OCI-LY3 (cell line): ENCODE results near the gene TNF.

Source experiments
- H2AFZ ChIP-seq: fragments of 200-600, 300-600 bp; shearing (Covaris generic); 2 replicates; pipeline ENCODE4 v1.6.0; 2014; ENCODE audit warnings: antibody characterized with exemption, low read depth, low read length
- H3K27ac ChIP-seq: fragments of 200-600, 300-600 bp; sonication (generic); 2 replicates; pipeline ENCODE4 v1.5.1; 2014; ENCODE audit warnings: mild to moderate bottlenecking, low read length, moderate library complexity, mixed read lengths
- H3K27me3 ChIP-seq: fragments of 200-600, 300-600 bp; sonication (generic); 2 replicates; pipeline ENCODE4 v1.6.1; 2014; ENCODE audit warnings: low read depth, low read length, mixed read lengths
- H3K36me3 ChIP-seq: fragments of 200-600, 300-600 bp; sonication (generic); replicated peaks from 2 replicates; pipeline ENCODE3; 2014; ENCODE audit warnings: low read depth, low read length, mixed read lengths
- H3K4me1 ChIP-seq: fragments of 300-600, 200-600 bp; sonication (generic); 2 replicates; pipeline ENCODE4 v1.6.1; 2014; ENCODE audit warnings: low read length, mixed read lengths
- H3K4me2 ChIP-seq: fragments of 200-600, 300-600 bp; sonication (generic); 2 replicates; pipeline ENCODE4 v1.6.1; 2014; ENCODE audit warnings: low read length, mixed read lengths
- H3K4me3 ChIP-seq: fragments of 300-600, 200-600 bp; sonication (generic); 2 replicates; pipeline ENCODE4 v1.5.1; 2014; ENCODE audit warnings: antibody characterized with exemption, mild to moderate bottlenecking, low read length, moderate library complexity
- H3K79me2 ChIP-seq: fragments of 300-600, 200-600 bp; shearing (Covaris generic); 2 replicates; pipeline ENCODE4 v1.6.1; 2014; ENCODE audit warnings: mild to moderate bottlenecking, low read length, mixed read lengths
- H3K9ac ChIP-seq: fragments of 300-600, 200-600 bp; shearing (Covaris generic); 2 replicates; pipeline ENCODE4 v1.6.0; 2014; ENCODE audit warnings: mild to moderate bottlenecking, low read length, moderate library complexity
- H3K9me3 ChIP-seq: fragments of 200-600, 300-600 bp; shearing (Covaris generic); 2 replicates; pipeline ENCODE4 v1.6.1; 2014; ENCODE audit warnings: low read length, mixed read lengths; ENCODE audit not compliant: insufficient read depth
- H4K20me1 ChIP-seq: fragments of 200-600, 300-600 bp; sonication (generic); 2 replicates; pipeline ENCODE4 v1.6.1; 2016; ENCODE audit warnings: low read length, mixed read lengths; ENCODE audit not compliant: insufficient read depth
- CTCF ChIP-seq: fragments of 200-600, 300-600 bp; sonication (generic); IDR thresholded peaks from 2 replicates; pipeline ENCODE4 v1.5.1; 2014; ENCODE audit warnings: antibody characterized with exemption, low read length, low read depth
- EZH2phosphoT487 ChIP-seq: fragments of 200-600 bp; shearing (Covaris generic); IDR thresholded peaks from 2 replicates; pipeline ENCODE4 v1.6.1; 2018; ENCODE audit warnings: antibody characterized with exemption, mixed run types, low read depth

Gene TNF

GRCh38 chr6:31529329-31530150, 45.8 kb upstream of the TNF start:
- H4K20me1 ChIP-seq = peaks cover 24% of the 10 kb centered on the region
- TF ChIP-seq EZH2phosphoT487 = no peak
- no peak for TF ChIP-seq CTCF
- H3K27ac ChIP-seq = no peak overlapping the region

GRCh38 chr6:31530659-31531058, 44.7 kb upstream of the TNF start:
- Histone ChIP-seq H3K27me3 (no peaks in the 10 kb centered on the region), H2AFZ (no peak overlapping the region), H3K4me1 (no peaks in the 10 kb centered on the region), H3K27ac (no peak overlapping the region), H3K4me2 (no peak overlapping the region), H3K79me2 (peaks cover 12% of the 10 kb centered on the region), H3K36me3 (peaks cover 36% of the 10 kb centered on the region), H3K9ac (no peak overlapping the region), H4K20me1 (peaks cover 33% of the 10 kb centered on the region), H3K4me3 (no peak overlapping the region), H3K9me3 (no peaks in the 10 kb centered on the region)
- TF ChIP-seq CTCF = no peak
- no peak for TF ChIP-seq EZH2phosphoT487

More at GRCh38 chr6:31529329-31530150, 45.8 kb upstream of the TNF start:
- Histone ChIP-seq H3K79me2 (peaks cover 2% of the 10 kb centered on the region; the same call in 1 of the 2 replicates), H3K36me3 (peaks cover 25% of the 10 kb centered on the region), H3K9me3 (no peaks in the 10 kb centered on the region), H3K9ac (no peak overlapping the region), H3K4me3 (no peak overlapping the region), H3K4me2 (no peak overlapping the region), H3K27me3 (no peaks in the 10 kb centered on the region), H3K4me1 (no peaks in the 10 kb centered on the region), H2AFZ (no peak overlapping the region)

GRCh38 chr6:31531162-31531561, 44.2 kb upstream of the TNF start:
- H3K9ac ChIP-seq = no peak overlapping the region
- no peaks in the 10 kb centered on the region for H3K9me3 ChIP-seq
- TF ChIP-seq CTCF (no peak), EZH2phosphoT487 (no peak)
- no peaks in the 10 kb centered on the region for H3K4me1 ChIP-seq
- H3K4me2 ChIP-seq = no peak overlapping the region
- H3K27me3 ChIP-seq = no peaks in the 10 kb centered on the region
- no peak overlapping the region for H3K4me3 ChIP-seq
- peaks cover 17% of the 10 kb centered on the region for H3K79me2 ChIP-seq
- peaks cover 38% of the 10 kb centered on the region for H4K20me1 ChIP-seq
- peaks cover 41% of the 10 kb centered on the region for H3K36me3 ChIP-seq
- no peak overlapping the region for H2AFZ ChIP-seq
- no peak overlapping the region for H3K27ac ChIP-seq

GRCh38 chr6:31531771-31532643, 43.4 kb upstream of the TNF start:
- H3K27ac ChIP-seq = no peak overlapping the region
- H3K9ac ChIP-seq = no peak overlapping the region
- no peaks in the 10 kb centered on the region for H3K27me3 ChIP-seq
- TF ChIP-seq EZH2phosphoT487 = no peak
- TF ChIP-seq CTCF = no peak
- peaks cover 46% of the 10 kb centered on the region for H3K36me3 ChIP-seq
- no peak overlapping the region for H3K4me2 ChIP-seq
- H3K9me3 ChIP-seq = no peaks in the 10 kb centered on the region
- no peak overlapping the region for H2AFZ ChIP-seq
- H3K4me1 ChIP-seq = no peaks in the 10 kb centered on the region
- H3K79me2 ChIP-seq = peaks cover 24% of the 10 kb centered on the region
- H4K20me1 ChIP-seq = peaks cover 44% of the 10 kb centered on the region
- H3K4me3 ChIP-seq = no peak overlapping the region
